HG02973 (cell line): ENCODE data around the gene DUS1L.
A peak's percentile ranks its signal among the peaks of the same experiment; 100 is the strongest.

ENCODE experiments used
- ATAC-seq: cut with Tn5 transposase; IDR thresholded peaks from one replicate; pipeline ENCODE4 v1.9.1; 2021; ENCODE audit warnings: moderate library complexity; ENCODE audit not compliant: unreplicated experiment

Gene DUS1L

GRCh38 chr17:82101301-82101715 lies 35.7 kb upstream of the DUS1L start:
- ATAC-seq: no peak

GRCh38 chr17:82100502-82101298 lies 35.1 kb upstream of the DUS1L start:
- no peak for ATAC-seq

- ATAC-seq: no peak
Observed at GRCh38 chr17:82098939-82099763, 33.5 kb upstream of the DUS1L start.

- ATAC-seq: peak; percentile 61
Observed at GRCh38 chr17:82098169-82098938, 32.8 kb upstream of the DUS1L start, which contains the start of gene FASN. FASN (minus strand) TSS chr17:82098236; CDS start chr17:82096445, 1,791 bp downstream.

GRCh38 chr17:82097919-82098168 lies 32.2 kb upstream of the DUS1L start:
- no peak for ATAC-seq

GRCh38 chr17:82097184-82097918 lies 31.7 kb upstream of the DUS1L start:
- ATAC-seq: no peak

DNA sequence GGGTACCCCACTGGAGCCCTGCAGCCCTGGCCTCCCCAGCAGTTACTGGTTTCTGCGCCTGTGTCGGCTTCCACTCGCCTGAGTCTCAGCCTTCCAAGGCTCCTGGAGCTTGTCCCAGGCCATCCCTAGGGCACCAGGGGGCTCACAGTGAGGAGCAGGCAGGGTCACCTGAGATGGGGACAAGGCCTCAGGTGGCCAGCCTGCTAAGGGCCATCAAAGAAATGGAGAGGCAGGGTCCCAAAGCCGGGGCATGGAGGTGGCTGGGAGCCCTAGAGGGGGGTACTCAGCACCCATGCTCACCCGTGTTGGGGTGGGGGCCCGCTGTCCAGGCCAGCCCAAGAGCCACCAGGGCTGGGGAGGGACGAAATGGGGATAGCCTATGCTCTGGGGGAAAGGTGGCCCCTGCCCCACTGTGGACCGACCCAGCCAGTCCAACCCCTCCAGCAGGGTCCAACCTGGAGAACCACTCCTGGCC lies 31.1 kb upstream of the DUS1L start:
- no peak for ATAC-seq

- ATAC-seq: no peak
Observed at GRCh38 chr17:82095777-82096708, 30.4 kb upstream of the DUS1L start.

- no peak for ATAC-seq
Observed at GRCh38 chr17:82094931-82095776, 29.6 kb upstream of the DUS1L start.

DNA sequence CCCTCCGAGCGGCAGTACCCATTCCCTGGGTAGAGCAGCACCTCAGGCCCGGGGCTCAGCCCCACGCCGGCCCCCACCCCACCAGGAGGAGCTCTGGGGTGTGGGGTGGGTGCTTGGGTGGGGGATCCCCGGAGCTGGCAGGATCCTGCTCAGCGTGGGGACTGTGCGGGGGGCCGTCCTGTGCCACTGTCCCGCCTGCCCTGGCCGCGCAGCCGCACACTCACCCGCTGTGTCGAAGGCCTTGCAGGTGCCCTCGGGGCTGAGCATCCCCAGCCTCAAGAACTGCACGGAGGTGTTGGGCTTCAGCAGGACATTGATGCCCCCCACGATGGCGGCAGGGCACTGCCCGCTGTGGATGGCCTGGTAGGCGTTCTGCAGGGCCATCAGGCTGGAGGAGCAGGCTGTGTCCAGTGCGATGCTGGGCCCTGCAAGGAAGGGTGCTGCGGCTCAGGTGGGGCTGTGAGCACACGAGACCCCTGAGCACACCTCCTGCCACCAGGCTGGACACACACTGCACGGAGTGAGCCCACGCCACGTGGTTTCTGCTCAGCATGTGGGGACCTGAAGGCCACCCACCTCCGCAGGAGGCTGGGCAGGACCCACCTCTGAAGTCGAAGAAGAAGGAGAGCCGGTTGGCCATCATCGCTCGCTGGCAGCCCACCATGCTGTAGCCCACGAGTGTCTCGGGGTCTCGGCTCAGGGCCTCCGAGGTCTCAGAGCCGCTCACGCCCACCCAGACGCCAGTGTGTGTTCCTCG lies 27.6 kb upstream of the DUS1L start:
- ATAC-seq: no peak

GRCh38 chr17:82092628-82092994 lies 27.0 kb upstream of the DUS1L start:
- no peak for ATAC-seq

DNA sequence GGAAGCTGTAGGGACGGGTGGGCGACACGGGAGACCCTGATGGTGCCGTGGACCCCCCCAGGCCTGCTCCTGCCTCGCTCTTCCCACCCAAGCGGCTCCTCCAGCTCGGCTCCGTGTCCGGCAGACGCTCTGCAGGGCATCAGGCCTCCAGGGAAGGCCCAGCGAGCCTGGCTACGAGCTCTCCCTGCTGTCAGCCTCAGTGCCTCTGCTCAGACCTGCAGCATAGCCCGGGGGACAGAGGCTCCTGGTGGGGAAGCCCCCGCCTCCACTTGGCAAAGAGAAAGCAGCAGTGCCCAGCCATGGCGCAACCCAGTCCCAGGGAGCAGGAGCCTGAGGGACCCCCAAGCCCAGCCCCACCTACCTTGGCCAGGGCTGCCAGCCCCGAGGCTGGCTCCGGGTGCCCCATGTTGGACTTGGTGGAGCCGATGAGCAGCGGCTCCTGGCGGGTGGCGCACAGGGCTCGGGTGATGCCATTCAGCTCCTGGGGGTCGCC lies 26.5 kb upstream of the DUS1L start:
- ATAC-seq: no peak

DNA sequence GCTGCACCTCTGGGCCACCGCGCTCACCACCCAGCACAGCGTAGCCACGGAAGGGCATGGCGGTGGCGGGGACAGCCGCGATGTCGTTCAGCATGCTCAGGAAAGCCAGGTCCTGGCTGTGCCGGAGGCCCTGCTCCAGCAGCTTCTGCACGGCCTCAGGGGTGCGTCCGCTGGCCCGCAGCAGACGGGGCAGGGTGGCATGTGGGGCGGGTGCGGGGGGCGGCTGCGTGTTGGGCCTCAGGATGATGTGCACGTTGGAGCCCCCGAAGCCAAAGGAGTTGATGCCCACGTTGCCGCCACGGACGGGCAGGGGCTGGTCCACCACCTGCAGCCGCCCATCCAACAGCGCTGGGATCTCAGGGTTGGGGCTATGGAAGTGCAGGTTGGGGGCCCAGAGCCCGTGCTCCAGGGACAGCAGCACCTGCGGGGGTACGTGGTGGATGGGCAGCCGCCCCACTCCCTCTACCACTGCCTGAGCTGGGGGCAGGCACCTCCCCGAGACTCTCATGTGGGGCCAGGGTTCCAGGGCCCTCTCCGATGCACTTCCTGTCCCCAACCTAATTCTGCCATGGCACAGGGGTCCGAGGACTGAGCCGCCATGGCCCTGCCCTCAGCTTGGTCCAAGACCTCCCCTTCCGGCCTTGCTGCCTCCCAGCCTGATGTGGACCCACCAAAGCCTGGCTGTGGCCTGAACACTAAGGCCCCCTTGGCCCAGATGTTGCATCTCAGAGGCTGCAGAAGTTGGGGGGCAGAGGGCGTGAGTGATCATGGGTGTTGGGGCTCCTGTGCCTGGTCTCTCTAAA lies 25.9 kb upstream of the DUS1L start:
- no peak for ATAC-seq

DNA sequence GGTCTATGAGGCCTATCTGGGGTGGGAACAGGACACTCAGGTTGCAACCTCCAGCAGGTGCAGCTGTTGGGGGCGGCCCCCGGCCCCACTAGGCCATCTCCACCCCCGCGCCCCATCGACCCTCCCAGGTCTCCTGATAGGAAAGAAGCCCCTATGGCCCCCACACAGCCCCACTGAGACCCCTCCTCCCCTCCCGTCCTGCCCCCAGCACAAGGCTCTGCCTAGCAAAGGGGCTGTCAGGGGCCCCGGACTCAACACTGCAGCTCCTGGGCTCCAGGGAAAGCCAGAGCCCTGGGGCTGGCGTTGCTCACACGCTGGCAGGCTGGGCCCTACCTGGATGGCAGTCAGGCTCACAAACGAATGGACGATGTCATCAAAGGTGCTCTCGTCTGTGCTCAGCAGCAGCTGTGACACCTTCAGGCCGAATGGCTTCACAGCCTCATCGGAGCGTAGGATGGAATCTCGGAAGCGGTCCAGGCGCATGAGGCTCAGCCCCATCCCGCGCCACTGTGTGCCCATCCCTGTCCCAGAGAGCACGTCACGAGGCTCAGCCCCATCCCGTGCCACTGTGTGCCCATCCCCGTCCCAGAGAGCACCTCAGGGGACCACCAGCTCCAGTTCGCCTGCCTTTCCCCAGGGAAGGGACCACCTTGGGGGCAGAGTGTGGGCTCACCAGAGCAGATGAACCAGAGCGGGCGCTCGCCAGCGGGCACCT lies 25.1 kb upstream of the DUS1L start:
- no peak for ATAC-seq

GRCh38 chr17:82089723-82090548 lies 24.3 kb upstream of the DUS1L start:
- no peak for ATAC-seq
